ENCODE measurements around the gene WASHC3. TPM values are rescaled to one million over a fixed set of nuclear protein-coding genes. Genes with fewer than 3 reads are reported as not detected.

The WASHC3 gene
- total and polyA plus RNA-seq, 10 of the 15 experiments (the other 5 are each of a cell fraction or from before 2014, with no cell fraction given), result 18.8 to 106 (median 64.3) TPM

GRCh38 chr12:102061096-102061559 is 663 bp downstream of the WASHC3 start (continued):
- peak; percentile 30; the same call in 1 of the 2 replicates for TF ChIP-seq NR2F1 (conservative IDR thresholded peaks at IDR 0.05)

GRCh38 chr12:102059343-102059742 is 2.4 kb downstream of the WASHC3 start:
- FAIRE-seq (no peak), ATAC-seq (peak; percentile 3; the same call in 2 of the 3 replicates), DNase-seq (ENCODE audit: low read depth, low spot score) (no peak)
- Histone ChIP-seq H3K9me3 (replicated peaks; ENCODE audit: control insufficient read depth, insufficient read depth, low read length) (no peaks in the 10 kb centered on the region; the same call in 2 of the 3 replicates), H3K4me1 (ENCODE audit: control insufficient read depth, insufficient read depth, low read length) (peaks cover 10% of the 10 kb centered on the region; the same call in 1 of the 2 replicates), H3K27me3 (replicated peaks in 1 of 2; ENCODE audit: control insufficient read depth in 2 of 2, insufficient read depth in 2 of 2, low read length in 1 of 2) (no peaks in the 10 kb centered on the region), H4K20me1 (ENCODE audit: control insufficient read depth, insufficient read depth) (no peaks in the 10 kb centered on the region), H3K27ac (ENCODE audit: control insufficient read depth, insufficient read depth) (no peak overlapping the region), H3K36me3 (ENCODE audit: control insufficient read depth in 2 of 2, insufficient read depth in 2 of 2, low read length in 1 of 2) (peaks cover 0 to 5% of the 10 kb centered on the region in 2 experiments; a peak in 1 of 4 replicates), H3K4me2 (ENCODE audit: control insufficient read depth, insufficient read depth) (0 out of 2 replicates have a peak overlapping the region, but pooled peaks have one; percentile 13), H3K79me2 (ENCODE audit: control insufficient read depth, insufficient read depth, low read length) (peaks cover 6% of the 10 kb centered on the region), H2AFZ (ENCODE audit: control insufficient read depth, low read depth, low read length) (no peak overlapping the region), H3K9ac (ENCODE audit: control insufficient read depth, insufficient read depth, low read length) (no peak overlapping the region), H3K4me3 (no peak overlapping the region)
- peak; percentile 97 for TF ChIP-seq TCF7 (IDR thresholded peaks at IDR 0.05; ENCODE audit: borderline replicate concordance)
- TF ChIP-seq ATF2 (IDR thresholded peaks at IDR 0.05; ENCODE audit: low read length), result peak; percentile 50; the same call in 1 of the 2 replicates
- TF ChIP-seq REST (IDR thresholded peaks at IDR 0.05; ENCODE audit: low read depth, low read length), result no peak
- TF ChIP-seq JUNB (IDR thresholded peaks at IDR 0.05), result peak; percentile 82
- peak; percentile 41 for TF ChIP-seq RUNX3 (IDR thresholded peaks at IDR 0.05; ENCODE audit: low read length)
- peak in 1 of 2 experiments; percentile 59; a peak in 1 of 4 replicates for TF ChIP-seq CEBPB (IDR thresholded peaks at IDR 0.05; ENCODE audit: borderline replicate concordance in 1 of 2, low read depth in 2 of 2, low read length in 2 of 2)
- no peak for TF ChIP-seq ZZZ3 (IDR thresholded peaks at IDR 0.05; ENCODE audit: control insufficient read depth, insufficient read length, low read depth)
- 0 out of 2 replicates have a peak, but pooled peaks have one; percentile 30 for TF ChIP-seq NFIC (IDR thresholded peaks at IDR 0.05; ENCODE audit: low read depth, low read length)
- peak; percentile 45; the same call in 1 of the 2 replicates for TF ChIP-seq FOXM1 (IDR thresholded peaks at IDR 0.05; ENCODE audit: low read depth, low read length)
- TF ChIP-seq CHD1 (IDR thresholded peaks at IDR 0.05; ENCODE audit: low read depth, low read length), result no peak
- POLR2A ChIA-PET, result interaction anchor here (0.6 to 1.7 kb wide), 2 partner anchors 10 to 145 kb away, joined by 3 to 5 read pairs; no protein-coding TSS in a partner anchor
- SMC1A ChIA-PET (ENCODE audit: uncharacterized antibody, unreplicated experiment), result interaction anchor here (0.7 to 1.8 kb wide), 8 partner anchors 9 to 128 kb away, joined by 3 to 9 read pairs (median 4); no protein-coding TSS in a partner anchor
- RAD21 ChIA-PET (ENCODE audit: unreplicated experiment), result no interaction called here
- BruUV-seq (replicated peaks), result no TSS peak
- intact Hi-C loops (cut with micrococcal nuclease; ENCODE audit: unreplicated experiment), result no loop called here
- in situ Hi-C loops (cut with MboI), result no loop called here
- CTCF ChIA-PET, result interaction anchor here (0.9 kb wide), 1 partner anchor 32 kb away, joined by 3 read pairs; no protein-coding TSS in a partner anchor
